Measurements from ENCODE around the gene ADPGK. TPM values are rescaled to one million over a fixed set of nuclear protein-coding genes. Genes with fewer than 3 reads are reported as not detected.

ADPGK gene
- polyA plus RNA-seq, 3 donors = 20.6 to 36.7 (median 21.6) TPM

- WGBS, 3 donors = 59 to 69% (median 67%) methylated on average over 7 of the region's 7 CpGs
- H3K27ac ChIP-seq (ENCODE audit: low read depth, low read length) = no peak overlapping the region
Observed at GRCh38 chr15:72793766-72794660, 10.5 kb upstream of the ADPGK start.

GRCh38 chr15:72792431-72792830, 8.9 kb upstream of the ADPGK start:
- 88 to 94% (median 94%) methylated on average over 2 of the region's 2 CpGs for WGBS, 3 donors

GRCh38 chr15:72790302-72790910, 6.8 kb upstream of the ADPGK start:
- 45 to 74% (median 65%) methylated on average over 1 of the region's 1 CpG for WGBS, 3 donors

More at GRCh38 chr15:72792431-72792830, 8.9 kb upstream of the ADPGK start:
- no peak overlapping the region for H3K27ac ChIP-seq (ENCODE audit: low read depth, low read length)

GRCh38 chr15:72787526-72787925, 4.0 kb upstream of the ADPGK start:
- no peak overlapping the region for H3K27ac ChIP-seq (ENCODE audit: low read depth, low read length)
- WGBS, 3 donors = 81 to 88% (median 83%) methylated on average over 1 of the region's 1 CpG

More at GRCh38 chr15:72790302-72790910, 6.8 kb upstream of the ADPGK start:
- H3K27ac ChIP-seq (ENCODE audit: low read depth, low read length) = no peak overlapping the region

GRCh38 chr15:72786676-72787345, 3.3 kb upstream of the ADPGK start:
- no peak overlapping the region for H3K27ac ChIP-seq (ENCODE audit: low read depth, low read length)
- WGBS, 3 donors = 84 to 89% (median 86%) methylated on average over 8 of the region's 8 CpGs

- WGBS, 3 donors = 87 to 93% (median 89%) methylated on average over 4 of the region's 4 CpGs
- H3K27ac ChIP-seq (ENCODE audit: low read depth, low read length) = no peak overlapping the region
Observed at GRCh38 chr15:72786242-72786641, 2.7 kb upstream of the ADPGK start.

GRCh38 chr15:72785841-72786240, 2.3 kb upstream of the ADPGK start:
- no peak overlapping the region for H3K27ac ChIP-seq (ENCODE audit: low read depth, low read length)
- 84 to 95% (median 93%) methylated on average over 2 of the region's 2 CpGs for WGBS, 3 donors

- no peak overlapping the region for H3K27ac ChIP-seq (ENCODE audit: low read depth, low read length)
- 68 to 77% (median 72%) methylated on average over 4 of the region's 4 CpGs for WGBS, 3 donors
Observed at GRCh38 chr15:72785432-72785831, 1.9 kb upstream of the ADPGK start.

GRCh38 chr15:72784456-72784876, 908 bp upstream of the ADPGK start:
- 28 to 46% (median 40%) methylated on average over 7 of the region's 7 CpGs for WGBS, 3 donors
- H3K27ac ChIP-seq (ENCODE audit: low read depth, low read length) = no peak overlapping the region

GRCh38 chr15:72783004-72783639, 436 bp downstream of the ADPGK start:
- H3K27ac ChIP-seq (ENCODE audit: low read depth, low read length) = no peak overlapping the region
- WGBS, 3 donors = 0 to 1% (median 0%) methylated on average over 48 to 52 of the region's 52 CpGs

- 29 to 46% (median 45%) methylated on average over 14 of the region's 14 CpGs for WGBS, 3 donors
- H3K27ac ChIP-seq (ENCODE audit: low read depth, low read length) = no peak overlapping the region
Observed at GRCh38 chr15:72782274-72783003, 1.1 kb downstream of the ADPGK start.

- H3K27ac ChIP-seq (ENCODE audit: low read depth, low read length) = no peak overlapping the region
- 64 to 75% (median 67%) methylated on average over 6 of the region's 6 CpGs for WGBS, 3 donors
Observed at GRCh38 chr15:72781631-72782030, 1.9 kb downstream of the ADPGK start.

GRCh38 chr15:72778796-72779195, 4.8 kb downstream of the ADPGK start:
- no peak overlapping the region for H3K27ac ChIP-seq (ENCODE audit: low read depth, low read length)
- WGBS, 3 donors = 82 to 90% (median 86%) methylated on average over 6 of the region's 6 CpGs

GRCh38 chr15:72774696-72775383, 8.7 kb downstream of the ADPGK start:
- 57 to 74% (median 61%) methylated on average over 2 of the region's 2 CpGs for WGBS, 3 donors

GRCh38 chr15:72771329-72771725, 12.2 kb downstream of the ADPGK start:
- WGBS, 3 donors = 57 to 93% (median 77%) methylated on average over 1 of the region's 1 CpG
- H3K27ac ChIP-seq (ENCODE audit: low read depth, low read length) = no peak overlapping the region

More at GRCh38 chr15:72774696-72775383, 8.7 kb downstream of the ADPGK start:
- no peak overlapping the region for H3K27ac ChIP-seq (ENCODE audit: low read depth, low read length)

- H3K27ac ChIP-seq (ENCODE audit: low read depth, low read length) = no peak overlapping the region
- WGBS, 3 donors = 73 to 85% (median 85%) methylated on average over 6 of the region's 6 CpGs
Observed at GRCh38 chr15:72770673-72771328, 12.8 kb downstream of the ADPGK start.

- 98 to 99% (median 98%) methylated on average over 2 of the region's 2 CpGs for WGBS, 3 donors
- no peak overlapping the region for H3K27ac ChIP-seq (ENCODE audit: low read depth, low read length)
Observed at GRCh38 chr15:72766780-72767179, 16.8 kb downstream of the ADPGK start.
